ENCODE results near the gene DAB2IP.

DAB2IP gene

GRCh38 chr9:121684381-121685145 lies 33.1 kb downstream of the DAB2IP start:
- Histone ChIP-seq H3K4me1 (ENCODE audit: insufficient read depth, low read length, poor library complexity, severe bottlenecking) (peaks cover 28% of the 10 kb centered on the region), H3K27me3 (ENCODE audit: insufficient read depth, low read length, poor library complexity, severe bottlenecking) (no peaks in the 10 kb centered on the region), H3F3A (ENCODE audit: low read depth) (no peaks in the 10 kb centered on the region), H2AFZ (ENCODE audit: low read length) (no peak overlapping the region), H3K4me3 (ENCODE audit: low read length, poor library complexity, severe bottlenecking) (no peak overlapping the region), H3K9me3 (ENCODE audit: insufficient read depth, low read depth, low read length) (no peaks in the 10 kb centered on the region), H3K36me3 (ENCODE audit: insufficient read depth, low read length) (no peaks in the 10 kb centered on the region), H3K9me2 (replicated peaks; ENCODE audit: low read depth, low read length) (no peaks in the 10 kb centered on the region), H4K20me1 (ENCODE audit: insufficient read depth, low read length, poor library complexity, severe bottlenecking) (no peaks in the 10 kb centered on the region), H3K9ac (ENCODE audit: low read depth, low read length, poor library complexity, severe bottlenecking) (no peak overlapping the region), H3K4me2 (ENCODE audit: low read depth, low read length, poor library complexity, severe bottlenecking) (no peak overlapping the region), H3K79me2 (ENCODE audit: insufficient read depth, low read length) (no peaks in the 10 kb centered on the region)
- TF ChIP-seq CTCF (conservative IDR thresholded peaks at IDR 0.05; ENCODE audit: low read length), result peak; percentile 85
- TF ChIP-seq EZH2phosphoT487 (IDR thresholded peaks at IDR 0.05; ENCODE audit: borderline replicate concordance), result no peak

GRCh38 chr9:121685146-121685794 lies 33.8 kb downstream of the DAB2IP start:
- Histone ChIP-seq H3K9me2 (replicated peaks; ENCODE audit: low read depth, low read length) (no peaks in the 10 kb centered on the region), H2AFZ (ENCODE audit: low read length) (no peak overlapping the region), H3K36me3 (ENCODE audit: insufficient read depth, low read length) (no peaks in the 10 kb centered on the region), H3K4me2 (ENCODE audit: low read depth, low read length, poor library complexity, severe bottlenecking) (no peak overlapping the region), H4K20me1 (ENCODE audit: insufficient read depth, low read length, poor library complexity, severe bottlenecking) (no peaks in the 10 kb centered on the region), H3K9me3 (ENCODE audit: insufficient read depth, low read depth, low read length) (no peaks in the 10 kb centered on the region), H3F3A (ENCODE audit: low read depth) (no peaks in the 10 kb centered on the region), H3K4me3 (ENCODE audit: low read length, poor library complexity, severe bottlenecking) (no peak overlapping the region), H3K9ac (ENCODE audit: low read depth, low read length, poor library complexity, severe bottlenecking) (no peak overlapping the region), H3K4me1 (ENCODE audit: insufficient read depth, low read length, poor library complexity, severe bottlenecking) (peaks cover 28% of the 10 kb centered on the region), H3K27me3 (ENCODE audit: insufficient read depth, low read length, poor library complexity, severe bottlenecking) (no peaks in the 10 kb centered on the region), H3K79me2 (ENCODE audit: insufficient read depth, low read length) (no peaks in the 10 kb centered on the region)
- TF ChIP-seq EZH2phosphoT487 (IDR thresholded peaks at IDR 0.05; ENCODE audit: borderline replicate concordance), result no peak
- TF ChIP-seq CTCF (conservative IDR thresholded peaks at IDR 0.05; ENCODE audit: low read length), result no peak

GRCh38 chr9:121685795-121686377 lies 34.5 kb downstream of the DAB2IP start:
- Histone ChIP-seq H3K4me2 (ENCODE audit: low read depth, low read length, poor library complexity, severe bottlenecking) (no peak overlapping the region), H3F3A (ENCODE audit: low read depth) (no peaks in the 10 kb centered on the region), H2AFZ (ENCODE audit: low read length) (no peak overlapping the region), H3K36me3 (ENCODE audit: insufficient read depth, low read length) (no peaks in the 10 kb centered on the region), H3K9ac (ENCODE audit: low read depth, low read length, poor library complexity, severe bottlenecking) (no peak overlapping the region), H3K4me1 (ENCODE audit: insufficient read depth, low read length, poor library complexity, severe bottlenecking) (peaks cover 28% of the 10 kb centered on the region), H3K9me2 (replicated peaks; ENCODE audit: low read depth, low read length) (no peaks in the 10 kb centered on the region), H3K79me2 (ENCODE audit: insufficient read depth, low read length) (no peaks in the 10 kb centered on the region), H3K9me3 (ENCODE audit: insufficient read depth, low read depth, low read length) (no peaks in the 10 kb centered on the region), H3K27me3 (ENCODE audit: insufficient read depth, low read length, poor library complexity, severe bottlenecking) (no peaks in the 10 kb centered on the region), H3K4me3 (ENCODE audit: low read length, poor library complexity, severe bottlenecking) (no peak overlapping the region), H4K20me1 (ENCODE audit: insufficient read depth, low read length, poor library complexity, severe bottlenecking) (no peaks in the 10 kb centered on the region)
- TF ChIP-seq EZH2phosphoT487 (IDR thresholded peaks at IDR 0.05; ENCODE audit: borderline replicate concordance) (no peak), CTCF (conservative IDR thresholded peaks at IDR 0.05; ENCODE audit: low read length) (no peak)
